GM21447 (cell line): Measurements from ENCODE around the gene COX7A2L.
"Not testable (repeated sequence)": the region's sequence is repeated elsewhere in the genome, so short reads cannot be mapped to it uniquely, and the experiment has no call there.

Source experiments
- ATAC-seq: cut with Tn5 transposase; IDR thresholded peaks from one replicate; pipeline ENCODE4 v1.9.1; 2021; ENCODE audit not compliant: unreplicated experiment

Gene COX7A2L

GRCh38 chr2:42360890-42361727 is at the start of gene COX7A2L:
Gene COX7A2L, minus strand, starts transcription at chr2:42361217. Its CDS starts 56 bp downstream, at chr2:42361161.
- peak; percentile 86 for ATAC-seq

- no peak for ATAC-seq
Measured at GRCh38 chr2:42408009-42408408, 47.0 kb upstream of the COX7A2L start.

GRCh38 chr2:42407476-42407875 is 46.5 kb upstream of the COX7A2L start:
- ATAC-seq = no peak

- ATAC-seq = no peak
Measured at GRCh38 chr2:42404676-42405075, 43.7 kb upstream of the COX7A2L start.

- ATAC-seq = no peak
Measured at GRCh38 chr2:42401773-42402172, 40.8 kb upstream of the COX7A2L start.

- not testable (repeated sequence) for ATAC-seq
Measured at GRCh38 chr2:42398052-42398451, 37.0 kb upstream of the COX7A2L start.

- not testable (repeated sequence) for ATAC-seq
Measured at GRCh38 chr2:42393320-42393719, 32.3 kb upstream of the COX7A2L start.

- no peak for ATAC-seq
Measured at GRCh38 chr2:42392191-42392590, 31.2 kb upstream of the COX7A2L start.

GRCh38 chr2:42390401-42390969 is 29.5 kb upstream of the COX7A2L start:
- no peak for ATAC-seq

GRCh38 chr2:42386682-42387081 is 25.7 kb upstream of the COX7A2L start:
- peak; percentile 60 for ATAC-seq

- no peak for ATAC-seq
Measured at GRCh38 chr2:42385225-42385624, 24.2 kb upstream of the COX7A2L start.

GRCh38 chr2:42383855-42384530 is 23.0 kb upstream of the COX7A2L start:
- ATAC-seq = no peak

GRCh38 chr2:42382144-42382543 is 21.1 kb upstream of the COX7A2L start:
- ATAC-seq = no peak

GRCh38 chr2:42380026-42380425 is 19.0 kb upstream of the COX7A2L start:
- not testable (repeated sequence) for ATAC-seq

GRCh38 chr2:42378415-42378814 is 17.4 kb upstream of the COX7A2L start:
- no peak for ATAC-seq

GRCh38 chr2:42376758-42377157 is 15.7 kb upstream of the COX7A2L start:
- no peak for ATAC-seq

GRCh38 chr2:42372474-42373200 is 11.6 kb upstream of the COX7A2L start:
- no peak for ATAC-seq

GRCh38 chr2:42371611-42372473 is 10.8 kb upstream of the COX7A2L start:
- no peak for ATAC-seq

GRCh38 chr2:42369532-42370229 is 8.7 kb upstream of the COX7A2L start:
- ATAC-seq = no peak
